Ovary (tissue), 3 donors: Measurements from ENCODE around the gene MCM3AP.

Experiments used
- CTCF ChIP-seq, 3 donors: fragments of 450-650 bp in 2 of 3; fragments of 200-600 bp in 1 of 3; IDR thresholded peaks; one replicate each; pipeline versions ENCODE4 v1.5.1 to v1.8.0; 2016 to 2022; ENCODE audit warnings: antibody characterized with exemption in 3 of 3, mild to moderate bottlenecking in 1 of 3
- POLR2A ChIP-seq: fragments of 450-650 bp; IDR thresholded peaks from one replicate; pipeline ENCODE4 v1.6.1; 2017; ENCODE audit warnings: antibody characterized with exemption, mild to moderate bottlenecking, moderate library complexity
- donor health status: DM: no; HTN: no; CAD: no.

GRCh38 chr21:46244602-46245001 is 40.8 kb downstream of the MCM3AP start:
- TF ChIP-seq CTCF (IDR thresholded peaks at IDR 0.05) (no peak), POLR2A (no peak)
